ENCODE results near the gene USP6NL. TPM values are rescaled to one million over a fixed set of nuclear protein-coding genes. Genes with fewer than 3 reads are reported as not detected.

Gene USP6NL
- polyA plus RNA-seq, 1 donor (not counting 4 experiments of a cell fraction or from before 2014, with no cell fraction given): 8.7 TPM

- no peaks in the 10 kb centered on the region for H4K20me1 ChIP-seq (ENCODE audit: control insufficient read depth, extremely low read depth, insufficient read depth, low read length)
- peak overlapping the region; percentile 71 to 82 (median 76) for H3K4me3 ChIP-seq (ENCODE audit: control insufficient read depth in 2 of 3, extremely low read depth in 1 of 3, insufficient read depth in 2 of 3, low read depth in 1 of 3, low read length in 3 of 3)
- H2AFZ ChIP-seq (ENCODE audit: control insufficient read depth, low read length): peak overlapping the region; percentile 58
- H3K9me1 ChIP-seq (ENCODE audit: control insufficient read depth, extremely low read depth, insufficient read depth, low read length): peaks cover 3% of the 10 kb centered on the region
- no peaks in the 10 kb centered on the region for H3K36me3 ChIP-seq (ENCODE audit: control insufficient read depth in 2 of 2, extremely low read depth in 1 of 2, insufficient read depth in 2 of 2, low read length in 2 of 2)
- TF ChIP-seq EZH2 (IDR thresholded peaks at IDR 0.05; ENCODE audit: low read length): no peak
- no peak for TF ChIP-seq CTCF (optimal IDR thresholded peaks at IDR 0.05 in 1 of 3, IDR thresholded peaks at IDR 0.05 in 1 of 3, conservative IDR thresholded peaks at IDR 0.05 in 1 of 3; ENCODE audit: extremely low read depth in 1 of 3, insufficient read depth in 2 of 3, low read length in 3 of 3)
- H3K4me1 ChIP-seq (ENCODE audit: control insufficient read depth, extremely low read depth, insufficient read depth, low read length): peaks cover 16% of the 10 kb centered on the region
- peak overlapping the region; percentile 51 for H3K27ac ChIP-seq (ENCODE audit: control insufficient read depth, insufficient read depth, low read length)
- peak overlapping the region; percentile 75 for H3K9ac ChIP-seq (ENCODE audit: control insufficient read depth, extremely low read depth, insufficient read depth, low read length)
- peaks cover 33% of the 10 kb centered on the region for H3K79me2 ChIP-seq (ENCODE audit: control insufficient read depth, insufficient read depth, low read length)
- H3K4me2 ChIP-seq (ENCODE audit: control insufficient read depth, extremely low read depth, insufficient read depth, low read depth, low read length): peak overlapping the region; percentile 81
- H3K9me3 ChIP-seq (ENCODE audit: control insufficient read depth, low read depth, low read length): no peaks in the 10 kb centered on the region
- H3K27me3 ChIP-seq (ENCODE audit: control insufficient read depth, extremely low read depth, insufficient read depth, low read length): no peaks in the 10 kb centered on the region
- FAIRE-seq (no peak), DNase-seq (ENCODE audit: low read depth, low spot score) (no peak)
- dilution Hi-C loops (cut with MboI; ENCODE audit: extremely low pct_ligation_motif_present, low sequenced_read_pairs): no loop called here
Measured at GRCh38 chr10:11610826-11611247, 613 bp downstream of the USP6NL start.

- FAIRE-seq (no peak), DNase-seq (ENCODE audit: low read depth, low spot score) (no peak)
- H3K4me2 ChIP-seq (ENCODE audit: control insufficient read depth, extremely low read depth, insufficient read depth, low read depth, low read length): peak overlapping the region; percentile 81
- H3K9me1 ChIP-seq (ENCODE audit: control insufficient read depth, extremely low read depth, insufficient read depth, low read length): peaks cover 3% of the 10 kb centered on the region
- dilution Hi-C loops (cut with MboI; ENCODE audit: extremely low pct_ligation_motif_present, low sequenced_read_pairs): no loop called here
- H3K36me3 ChIP-seq (ENCODE audit: control insufficient read depth in 2 of 2, extremely low read depth in 1 of 2, insufficient read depth in 2 of 2, low read length in 2 of 2): no peaks in the 10 kb centered on the region
- H3K27me3 ChIP-seq (ENCODE audit: control insufficient read depth, extremely low read depth, insufficient read depth, low read length): no peaks in the 10 kb centered on the region
- H3K27ac ChIP-seq (ENCODE audit: control insufficient read depth, insufficient read depth, low read length): peak overlapping the region; percentile 51
- H2AFZ ChIP-seq (ENCODE audit: control insufficient read depth, low read length): peak overlapping the region; percentile 58
- H3K9ac ChIP-seq (ENCODE audit: control insufficient read depth, extremely low read depth, insufficient read depth, low read length): peak overlapping the region; percentile 75
- H4K20me1 ChIP-seq (ENCODE audit: control insufficient read depth, extremely low read depth, insufficient read depth, low read length): no peaks in the 10 kb centered on the region
- H3K4me1 ChIP-seq (ENCODE audit: control insufficient read depth, extremely low read depth, insufficient read depth, low read length): peaks cover 16% of the 10 kb centered on the region
- no peaks in the 10 kb centered on the region for H3K9me3 ChIP-seq (ENCODE audit: control insufficient read depth, low read depth, low read length)
- TF ChIP-seq EZH2 (IDR thresholded peaks at IDR 0.05; ENCODE audit: low read length): no peak
- TF ChIP-seq CTCF (optimal IDR thresholded peaks at IDR 0.05 in 1 of 3, IDR thresholded peaks at IDR 0.05 in 1 of 3, conservative IDR thresholded peaks at IDR 0.05 in 1 of 3; ENCODE audit: extremely low read depth in 1 of 3, insufficient read depth in 2 of 3, low read length in 3 of 3): no peak
- peak overlapping the region; percentile 71 to 82 (median 76) for H3K4me3 ChIP-seq (ENCODE audit: control insufficient read depth in 2 of 3, extremely low read depth in 1 of 3, insufficient read depth in 2 of 3, low read depth in 1 of 3, low read length in 3 of 3)
- H3K79me2 ChIP-seq (ENCODE audit: control insufficient read depth, insufficient read depth, low read length): peaks cover 38% of the 10 kb centered on the region
Measured at GRCh38 chr10:11610166-11610825, 1.2 kb downstream of the USP6NL start.
